WTC11 (cell line): Measurements from ENCODE around the gene UNG.

ENCODE experiments used
- AFF4 ChIP-seq: sonication (generic); formaldehyde crosslinking; IDR thresholded peaks from 2 replicates; pipeline ENCODE4 v1.8.1; 2023; ENCODE audit warnings: mild to moderate bottlenecking, missing genetic modification reagents, borderline replicate concordance
- CREB1 ChIP-seq: sonication (generic); formaldehyde crosslinking; IDR thresholded peaks from 2 replicates; pipeline ENCODE4 v1.8.0; 2023; ENCODE audit warnings: mild to moderate bottlenecking, missing genetic modification reagents
- CREM ChIP-seq: sonication (generic); formaldehyde crosslinking; IDR thresholded peaks from 2 replicates; pipeline ENCODE4 v1.8.1; 2022; ENCODE audit warnings: mild to moderate bottlenecking, missing genetic modification reagents, moderate library complexity
- ELF4 ChIP-seq: sonication (generic); formaldehyde crosslinking; IDR thresholded peaks from 2 replicates; pipeline ENCODE4 v1.8.1; 2022; ENCODE audit warnings: low read depth, mild to moderate bottlenecking, moderate library complexity, missing genetic modification reagents
- EMX1 ChIP-seq: fragments of 250-450 bp; sonication (Bioruptor Pico); IDR thresholded peaks from 2 replicates; pipeline ENCODE4 v1.8.0; 2021; ENCODE audit warnings: mild to moderate bottlenecking
- ESRRA ChIP-seq: sonication (generic); formaldehyde crosslinking; IDR thresholded peaks from 2 replicates; pipeline ENCODE4 v1.8.1; 2022; ENCODE audit warnings: mild to moderate bottlenecking, missing genetic modification reagents, borderline replicate concordance
- NR2C2 ChIP-seq: sonication (generic); formaldehyde crosslinking; IDR thresholded peaks from 2 replicates; pipeline ENCODE4 v1.8.0; 2022; ENCODE audit warnings: mild to moderate bottlenecking, missing genetic modification reagents
- ZNF232 ChIP-seq: sonication (generic); formaldehyde crosslinking; IDR thresholded peaks from 2 replicates; pipeline ENCODE4 v1.8.0; 2022; ENCODE audit warnings: mild to moderate bottlenecking, missing genetic modification reagents
- TF ChIP-seq, protein P1 (sequence below): fragments of 200-600 bp; IDR thresholded peaks from 2 replicates; pipeline ENCODE4 v1.8.0; 2022; ENCODE audit warnings: antibody characterized with exemption
- TF ChIP-seq, protein P2 (sequence below): sonication (generic); formaldehyde crosslinking; conservative IDR thresholded peaks from 2 replicates; pipeline ENCODE4 v1.8.1; 2023; ENCODE audit warnings: mild to moderate bottlenecking, low read depth, missing genetic modification reagents, moderate library complexity
- TF ChIP-seq, protein P3 (sequence below): sonication (generic); formaldehyde crosslinking; IDR thresholded peaks from 2 replicates; pipeline ENCODE4 v1.8.1; 2023; ENCODE audit warnings: mild to moderate bottlenecking, missing genetic modification reagents
- TF ChIP-seq, protein P4 (sequence below): sonication (generic); formaldehyde crosslinking; IDR thresholded peaks from 2 replicates; pipeline ENCODE4 v1.8.0; 2022; ENCODE audit warnings: mild to moderate bottlenecking, missing genetic modification reagents
- TF ChIP-seq, protein P5 (sequence below): sonication (generic); formaldehyde crosslinking; conservative IDR thresholded peaks from 2 replicates; pipeline ENCODE4 v1.8.1; 2022; ENCODE audit warnings: mild to moderate bottlenecking, missing genetic modification reagents

DNA sequence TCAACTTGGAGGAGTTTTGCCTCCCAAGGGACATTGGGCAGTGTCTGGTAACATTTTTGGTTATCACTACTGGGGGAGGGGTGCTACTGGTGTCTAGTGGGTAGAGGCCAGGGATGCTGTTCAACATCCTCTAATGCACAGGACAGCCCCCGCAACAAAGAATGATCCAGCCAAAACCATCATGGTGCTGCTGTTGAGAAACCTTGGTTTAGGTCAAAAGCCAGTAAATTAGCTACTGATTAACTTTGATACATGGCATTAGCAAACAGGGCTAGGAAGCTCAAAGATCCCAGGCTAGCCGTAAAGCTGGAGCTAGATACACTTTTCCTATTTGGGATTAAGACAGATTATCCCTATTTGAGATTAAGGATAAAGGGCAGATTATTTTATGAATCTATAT is 13.0 kb upstream of the UNG start:
- TF ChIP-seq ZNF232 (CRISPR knock-in tag) (no peak), NR2C2 (CRISPR knock-in tag) (no peak), EMX1 (no peak), AFF4 (CRISPR knock-in tag) (no peak), ESRRA (CRISPR knock-in tag) (no peak), CREM (CRISPR knock-in tag) (no peak), CREB1 (CRISPR knock-in tag) (no peak), ELF4 (CRISPR knock-in tag) (no peak)
- TF ChIP-seq, protein P1, sequence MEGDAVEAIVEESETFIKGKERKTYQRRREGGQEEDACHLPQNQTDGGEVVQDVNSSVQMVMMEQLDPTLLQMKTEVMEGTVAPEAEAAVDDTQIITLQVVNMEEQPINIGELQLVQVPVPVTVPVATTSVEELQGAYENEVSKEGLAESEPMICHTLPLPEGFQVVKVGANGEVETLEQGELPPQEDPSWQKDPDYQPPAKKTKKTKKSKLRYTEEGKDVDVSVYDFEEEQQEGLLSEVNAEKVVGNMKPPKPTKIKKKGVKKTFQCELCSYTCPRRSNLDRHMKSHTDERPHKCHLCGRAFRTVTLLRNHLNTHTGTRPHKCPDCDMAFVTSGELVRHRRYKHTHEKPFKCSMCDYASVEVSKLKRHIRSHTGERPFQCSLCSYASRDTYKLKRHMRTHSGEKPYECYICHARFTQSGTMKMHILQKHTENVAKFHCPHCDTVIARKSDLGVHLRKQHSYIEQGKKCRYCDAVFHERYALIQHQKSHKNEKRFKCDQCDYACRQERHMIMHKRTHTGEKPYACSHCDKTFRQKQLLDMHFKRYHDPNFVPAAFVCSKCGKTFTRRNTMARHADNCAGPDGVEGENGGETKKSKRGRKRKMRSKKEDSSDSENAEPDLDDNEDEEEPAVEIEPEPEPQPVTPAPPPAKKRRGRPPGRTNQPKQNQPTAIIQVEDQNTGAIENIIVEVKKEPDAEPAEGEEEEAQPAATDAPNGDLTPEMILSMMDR = no peak
- TF ChIP-seq, protein P2, sequence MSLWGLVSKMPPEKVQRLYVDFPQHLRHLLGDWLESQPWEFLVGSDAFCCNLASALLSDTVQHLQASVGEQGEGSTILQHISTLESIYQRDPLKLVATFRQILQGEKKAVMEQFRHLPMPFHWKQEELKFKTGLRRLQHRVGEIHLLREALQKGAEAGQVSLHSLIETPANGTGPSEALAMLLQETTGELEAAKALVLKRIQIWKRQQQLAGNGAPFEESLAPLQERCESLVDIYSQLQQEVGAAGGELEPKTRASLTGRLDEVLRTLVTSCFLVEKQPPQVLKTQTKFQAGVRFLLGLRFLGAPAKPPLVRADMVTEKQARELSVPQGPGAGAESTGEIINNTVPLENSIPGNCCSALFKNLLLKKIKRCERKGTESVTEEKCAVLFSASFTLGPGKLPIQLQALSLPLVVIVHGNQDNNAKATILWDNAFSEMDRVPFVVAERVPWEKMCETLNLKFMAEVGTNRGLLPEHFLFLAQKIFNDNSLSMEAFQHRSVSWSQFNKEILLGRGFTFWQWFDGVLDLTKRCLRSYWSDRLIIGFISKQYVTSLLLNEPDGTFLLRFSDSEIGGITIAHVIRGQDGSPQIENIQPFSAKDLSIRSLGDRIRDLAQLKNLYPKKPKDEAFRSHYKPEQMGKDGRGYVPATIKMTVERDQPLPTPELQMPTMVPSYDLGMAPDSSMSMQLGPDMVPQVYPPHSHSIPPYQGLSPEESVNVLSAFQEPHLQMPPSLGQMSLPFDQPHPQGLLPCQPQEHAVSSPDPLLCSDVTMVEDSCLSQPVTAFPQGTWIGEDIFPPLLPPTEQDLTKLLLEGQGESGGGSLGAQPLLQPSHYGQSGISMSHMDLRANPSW (CRISPR knock-in tag) = no peak
- TF ChIP-seq, protein P3, sequence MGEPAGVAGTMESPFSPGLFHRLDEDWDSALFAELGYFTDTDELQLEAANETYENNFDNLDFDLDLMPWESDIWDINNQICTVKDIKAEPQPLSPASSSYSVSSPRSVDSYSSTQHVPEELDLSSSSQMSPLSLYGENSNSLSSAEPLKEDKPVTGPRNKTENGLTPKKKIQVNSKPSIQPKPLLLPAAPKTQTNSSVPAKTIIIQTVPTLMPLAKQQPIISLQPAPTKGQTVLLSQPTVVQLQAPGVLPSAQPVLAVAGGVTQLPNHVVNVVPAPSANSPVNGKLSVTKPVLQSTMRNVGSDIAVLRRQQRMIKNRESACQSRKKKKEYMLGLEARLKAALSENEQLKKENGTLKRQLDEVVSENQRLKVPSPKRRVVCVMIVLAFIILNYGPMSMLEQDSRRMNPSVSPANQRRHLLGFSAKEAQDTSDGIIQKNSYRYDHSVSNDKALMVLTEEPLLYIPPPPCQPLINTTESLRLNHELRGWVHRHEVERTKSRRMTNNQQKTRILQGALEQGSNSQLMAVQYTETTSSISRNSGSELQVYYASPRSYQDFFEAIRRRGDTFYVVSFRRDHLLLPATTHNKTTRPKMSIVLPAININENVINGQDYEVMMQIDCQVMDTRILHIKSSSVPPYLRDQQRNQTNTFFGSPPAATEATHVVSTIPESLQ (CRISPR knock-in tag) = no peak
- TF ChIP-seq, protein P4, sequence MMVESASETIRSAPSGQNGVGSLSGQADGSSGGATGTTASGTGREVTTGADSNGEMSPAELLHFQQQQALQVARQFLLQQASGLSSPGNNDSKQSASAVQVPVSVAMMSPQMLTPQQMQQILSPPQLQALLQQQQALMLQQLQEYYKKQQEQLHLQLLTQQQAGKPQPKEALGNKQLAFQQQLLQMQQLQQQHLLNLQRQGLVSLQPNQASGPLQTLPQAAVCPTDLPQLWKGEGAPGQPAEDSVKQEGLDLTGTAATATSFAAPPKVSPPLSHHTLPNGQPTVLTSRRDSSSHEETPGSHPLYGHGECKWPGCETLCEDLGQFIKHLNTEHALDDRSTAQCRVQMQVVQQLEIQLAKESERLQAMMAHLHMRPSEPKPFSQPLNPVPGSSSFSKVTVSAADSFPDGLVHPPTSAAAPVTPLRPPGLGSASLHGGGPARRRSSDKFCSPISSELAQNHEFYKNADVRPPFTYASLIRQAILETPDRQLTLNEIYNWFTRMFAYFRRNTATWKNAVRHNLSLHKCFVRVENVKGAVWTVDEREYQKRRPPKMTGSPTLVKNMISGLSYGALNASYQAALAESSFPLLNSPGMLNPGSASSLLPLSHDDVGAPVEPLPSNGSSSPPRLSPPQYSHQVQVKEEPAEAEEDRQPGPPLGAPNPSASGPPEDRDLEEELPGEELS (CRISPR knock-in tag) = no peak
- TF ChIP-seq, protein P5, sequence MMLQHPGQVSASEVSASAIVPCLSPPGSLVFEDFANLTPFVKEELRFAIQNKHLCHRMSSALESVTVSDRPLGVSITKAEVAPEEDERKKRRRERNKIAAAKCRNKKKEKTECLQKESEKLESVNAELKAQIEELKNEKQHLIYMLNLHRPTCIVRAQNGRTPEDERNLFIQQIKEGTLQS = no peak
